T-helper 2 cell treated with Interferon-gamma antibody and Interleukin-4, amounts not matched to agents 5 μg/mL and 100 μg/mL, for 36 hours (primary cell): Measurements from ENCODE around the gene LYPD8.

Experiments
- DNase-seq: peaks from one replicate; pipeline ENCODE4 v3.0.0; 2021; ENCODE audit warnings: low spot score
- H3K27ac Mint-ChIP-seq: one replicate; pipeline ENCODE4 v1.8.0; 2021; ENCODE audit warnings: mild to moderate bottlenecking, mixed read lengths
- H3K27me3 Mint-ChIP-seq: one replicate; pipeline ENCODE4 v1.8.0; 2021; ENCODE audit warnings: low read depth, mixed read lengths
- H3K36me3 Mint-ChIP-seq: one replicate; pipeline ENCODE4 v1.8.0; 2021; ENCODE audit warnings: low read depth, mixed read lengths
- H3K4me1 Mint-ChIP-seq: one replicate; pipeline ENCODE4 v1.8.0; 2021; ENCODE audit warnings: low read depth, mixed read lengths
- H3K4me3 Mint-ChIP-seq: one replicate; pipeline ENCODE4 v1.8.0; 2022; ENCODE audit warnings: mild to moderate bottlenecking, moderate library complexity, mixed read lengths
- H3K9me3 Mint-ChIP-seq: one replicate; pipeline ENCODE4 v1.8.0; 2021; ENCODE audit warnings: mixed read lengths

LYPD8 gene

GRCh38 chr1:248752161-248753028, 3.2 kb downstream of the LYPD8 start:
- no peak overlapping the region for H3K27ac Mint-ChIP-seq
- H3K4me1 Mint-ChIP-seq = peaks cover 2% of the 10 kb centered on the region
- H3K36me3 Mint-ChIP-seq = no peaks in the 10 kb centered on the region
- no peak for DNase-seq
- H3K9me3 Mint-ChIP-seq = no peaks in the 10 kb centered on the region
- no peak overlapping the region for H3K4me3 Mint-ChIP-seq
- H3K27me3 Mint-ChIP-seq = no peaks in the 10 kb centered on the region

- Mint-ChIP-seq H3K27me3 (no peaks in the 10 kb centered on the region), H3K4me3 (no peak overlapping the region), H3K27ac (no peak overlapping the region), H3K36me3 (no peaks in the 10 kb centered on the region), H3K9me3 (no peaks in the 10 kb centered on the region), H3K4me1 (peaks cover 2% of the 10 kb centered on the region)
- no peak for DNase-seq
Measured at GRCh38 chr1:248751635-248752034, 3.9 kb downstream of the LYPD8 start.

GRCh38 chr1:248751142-248751541, 4.4 kb downstream of the LYPD8 start:
- H3K9me3 Mint-ChIP-seq = no peaks in the 10 kb centered on the region
- peaks cover 2% of the 10 kb centered on the region for H3K4me1 Mint-ChIP-seq
- H3K4me3 Mint-ChIP-seq = no peak overlapping the region
- DNase-seq = no peak
- no peaks in the 10 kb centered on the region for H3K27me3 Mint-ChIP-seq
- H3K27ac Mint-ChIP-seq = no peak overlapping the region
- no peaks in the 10 kb centered on the region for H3K36me3 Mint-ChIP-seq

- DNase-seq = no peak
- H3K9me3 Mint-ChIP-seq = no peaks in the 10 kb centered on the region
- no peaks in the 10 kb centered on the region for H3K36me3 Mint-ChIP-seq
- no peak overlapping the region for H3K4me3 Mint-ChIP-seq
- no peaks in the 10 kb centered on the region for H3K27me3 Mint-ChIP-seq
- H3K27ac Mint-ChIP-seq = no peak overlapping the region
- H3K4me1 Mint-ChIP-seq = peaks cover 2% of the 10 kb centered on the region
Measured at GRCh38 chr1:248750496-248750895, 5.1 kb downstream of the LYPD8 start.

GRCh38 chr1:248748211-248748610, 7.3 kb downstream of the LYPD8 start:
- Mint-ChIP-seq H3K4me1 (peaks cover 2% of the 10 kb centered on the region), H3K4me3 (no peak overlapping the region), H3K27ac (no peak overlapping the region), H3K27me3 (no peaks in the 10 kb centered on the region), H3K9me3 (no peaks in the 10 kb centered on the region), H3K36me3 (no peaks in the 10 kb centered on the region)
- DNase-seq = no peak

GRCh38 chr1:248740876-248741275, 14.7 kb downstream of the LYPD8 start:
- no peaks in the 10 kb centered on the region for H3K9me3 Mint-ChIP-seq
- DNase-seq = no peak
- no peak overlapping the region for H3K4me3 Mint-ChIP-seq
- H3K36me3 Mint-ChIP-seq = no peaks in the 10 kb centered on the region
- no peak overlapping the region for H3K27ac Mint-ChIP-seq
- no peaks in the 10 kb centered on the region for H3K4me1 Mint-ChIP-seq
- H3K27me3 Mint-ChIP-seq = no peaks in the 10 kb centered on the region

DNA sequence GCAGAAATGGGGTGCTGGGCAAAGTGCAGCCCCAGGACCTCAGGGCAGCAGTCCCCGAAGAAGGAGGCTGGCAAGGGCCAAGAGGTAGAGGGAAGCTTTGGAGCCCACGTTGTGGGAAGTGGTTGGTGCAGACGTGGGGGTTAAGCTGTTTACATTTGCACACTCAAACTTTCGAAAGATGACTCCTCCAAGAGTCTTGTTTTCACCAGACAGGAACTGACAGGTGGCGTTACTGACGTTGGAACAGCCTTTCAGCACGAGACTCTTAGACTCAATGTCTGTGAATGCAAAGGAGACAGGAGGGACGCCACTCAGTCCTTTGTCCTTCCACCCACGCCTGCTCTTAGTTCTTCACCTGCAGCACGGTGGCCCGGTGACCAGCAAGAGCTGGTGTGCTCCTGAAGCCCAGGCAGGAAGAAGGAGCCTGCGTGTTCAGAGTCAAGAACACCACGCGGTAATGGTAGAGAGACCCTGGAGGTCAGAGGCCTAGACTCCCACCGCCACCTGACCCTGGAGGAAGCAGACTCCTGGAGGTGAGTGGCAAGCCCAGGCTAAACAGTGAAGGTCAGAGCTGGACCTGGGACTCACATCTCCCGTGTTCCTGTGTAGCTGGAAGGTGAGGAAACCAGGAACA, 15.9 kb downstream of the LYPD8 start:
- no peaks in the 10 kb centered on the region for H3K36me3 Mint-ChIP-seq
- no peak for DNase-seq
- H3K4me1 Mint-ChIP-seq = no peaks in the 10 kb centered on the region
- no peak overlapping the region for H3K27ac Mint-ChIP-seq
- H3K4me3 Mint-ChIP-seq = no peak overlapping the region
- H3K9me3 Mint-ChIP-seq = peaks cover 3% of the 10 kb centered on the region
- no peaks in the 10 kb centered on the region for H3K27me3 Mint-ChIP-seq

DNA sequence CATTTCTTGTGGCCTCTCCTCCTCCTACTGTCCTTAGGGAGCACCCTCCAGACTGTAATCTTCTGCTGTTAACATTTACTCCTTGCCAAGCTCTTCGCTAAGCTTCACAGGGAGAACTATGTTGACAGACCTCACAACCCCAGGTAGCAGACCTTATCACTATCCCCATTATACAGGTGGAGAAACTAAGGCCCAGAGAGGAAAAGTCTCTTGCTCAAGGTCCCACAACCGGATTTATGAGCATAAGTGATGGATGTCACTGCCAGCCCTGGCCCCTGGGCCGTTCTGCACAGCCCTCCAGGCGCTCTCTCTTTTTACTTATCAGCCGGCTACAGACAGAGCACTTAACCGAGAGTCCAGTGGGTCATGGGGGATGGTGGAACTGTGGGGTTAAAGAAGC, 18.1 kb downstream of the LYPD8 start:
- H3K27me3 Mint-ChIP-seq = no peaks in the 10 kb centered on the region
- no peak overlapping the region for H3K4me3 Mint-ChIP-seq

GRCh38 chr1:248736977-248737376, 18.6 kb downstream of the LYPD8 start:
- Mint-ChIP-seq H3K27me3 (no peaks in the 10 kb centered on the region), H3K4me1 (no peaks in the 10 kb centered on the region), H3K36me3 (no peaks in the 10 kb centered on the region), H3K27ac (no peak overlapping the region), H3K9me3 (peaks cover 3% of the 10 kb centered on the region), H3K4me3 (no peak overlapping the region)
- no peak for DNase-seq

More for the DNA sequence above, 18.1 kb downstream of the LYPD8 start:
- H3K9me3 Mint-ChIP-seq = peaks cover 3% of the 10 kb centered on the region
- H3K36me3 Mint-ChIP-seq = no peaks in the 10 kb centered on the region
- H3K4me1 Mint-ChIP-seq = no peaks in the 10 kb centered on the region
- no peak overlapping the region for H3K27ac Mint-ChIP-seq
- DNase-seq = no peak

DNA sequence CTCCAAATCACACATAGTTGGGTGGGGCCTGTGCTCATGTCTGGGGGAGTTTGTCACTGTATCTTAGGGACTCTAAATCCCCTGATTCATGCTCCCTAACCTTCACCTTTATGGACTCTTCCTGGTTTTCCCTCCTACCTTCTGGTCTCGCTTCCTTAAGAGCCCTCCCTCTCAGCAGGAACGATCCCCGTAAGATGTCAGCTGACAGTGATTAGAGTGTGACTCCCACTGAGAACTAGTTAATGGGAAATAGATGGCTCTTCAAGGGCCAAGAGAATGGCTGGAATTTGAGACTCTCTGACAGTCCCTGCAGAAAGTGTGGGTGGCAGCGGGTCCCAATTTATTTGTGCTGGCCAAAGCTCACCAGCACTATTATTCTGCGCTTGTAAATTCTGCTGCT, 22.0 kb downstream of the LYPD8 start:
- H3K27me3 Mint-ChIP-seq = no peaks in the 10 kb centered on the region
- H3K9me3 Mint-ChIP-seq = peaks cover 3% of the 10 kb centered on the region
- H3K36me3 Mint-ChIP-seq = no peaks in the 10 kb centered on the region
- H3K27ac Mint-ChIP-seq = no peak overlapping the region
- H3K4me1 Mint-ChIP-seq = no peaks in the 10 kb centered on the region
- DNase-seq = no peak
- no peak overlapping the region for H3K4me3 Mint-ChIP-seq

GRCh38 chr1:248730507-248731335, 24.8 kb downstream of the LYPD8 start:
- no peak for DNase-seq
- no peak overlapping the region for H3K27ac Mint-ChIP-seq

GRCh38 chr1:248714248-248714647, 41.3 kb downstream of the LYPD8 start:
- no peaks in the 10 kb centered on the region for H3K27me3 Mint-ChIP-seq
- H3K4me3 Mint-ChIP-seq = no peak overlapping the region
- peaks cover 11% of the 10 kb centered on the region for H3K9me3 Mint-ChIP-seq
- H3K36me3 Mint-ChIP-seq = no peaks in the 10 kb centered on the region
- H3K27ac Mint-ChIP-seq = no peak overlapping the region
- no peaks in the 10 kb centered on the region for H3K4me1 Mint-ChIP-seq
- no peak for DNase-seq

More at GRCh38 chr1:248730507-248731335, 24.8 kb downstream of the LYPD8 start:
- Mint-ChIP-seq H3K4me3 (no peak overlapping the region), H3K27me3 (no peaks in the 10 kb centered on the region), H3K36me3 (no peaks in the 10 kb centered on the region), H3K4me1 (no peaks in the 10 kb centered on the region), H3K9me3 (peaks cover 3% of the 10 kb centered on the region)

DNA sequence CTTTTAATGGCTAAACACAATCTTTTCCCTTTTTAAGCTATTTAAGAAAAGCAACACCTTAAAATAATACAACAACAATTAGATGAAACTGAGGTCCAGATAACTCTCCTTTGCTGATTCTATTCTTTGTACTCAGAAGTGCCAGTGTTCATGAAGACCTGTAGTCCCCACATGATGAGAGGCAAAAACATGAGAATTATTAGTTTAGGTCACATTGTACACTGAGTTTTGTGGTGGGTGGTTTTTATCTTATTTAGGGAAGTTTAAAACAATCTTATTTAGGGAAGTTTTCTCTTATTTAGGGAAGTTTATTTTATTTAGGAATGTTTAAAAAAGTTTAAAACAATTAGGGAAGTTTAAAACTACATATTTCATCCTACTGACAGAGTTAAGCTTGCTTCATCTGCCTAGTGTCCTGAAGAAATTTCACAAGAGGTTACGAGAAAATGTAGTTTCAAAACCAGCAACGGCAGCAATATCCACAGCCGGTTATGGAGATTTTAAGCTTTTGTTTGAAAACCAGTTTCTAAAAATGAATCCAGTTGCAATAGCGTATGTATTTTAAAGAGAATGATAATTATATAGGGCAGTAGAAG, 45.2 kb downstream of the LYPD8 start:
- no peaks in the 10 kb centered on the region for H3K27me3 Mint-ChIP-seq
- no peak overlapping the region for H3K4me3 Mint-ChIP-seq
- H3K36me3 Mint-ChIP-seq = no peaks in the 10 kb centered on the region
- H3K27ac Mint-ChIP-seq = no peak overlapping the region
- no peak for DNase-seq
- no peaks in the 10 kb centered on the region for H3K4me1 Mint-ChIP-seq
- peaks cover 11% of the 10 kb centered on the region for H3K9me3 Mint-ChIP-seq

DNA sequence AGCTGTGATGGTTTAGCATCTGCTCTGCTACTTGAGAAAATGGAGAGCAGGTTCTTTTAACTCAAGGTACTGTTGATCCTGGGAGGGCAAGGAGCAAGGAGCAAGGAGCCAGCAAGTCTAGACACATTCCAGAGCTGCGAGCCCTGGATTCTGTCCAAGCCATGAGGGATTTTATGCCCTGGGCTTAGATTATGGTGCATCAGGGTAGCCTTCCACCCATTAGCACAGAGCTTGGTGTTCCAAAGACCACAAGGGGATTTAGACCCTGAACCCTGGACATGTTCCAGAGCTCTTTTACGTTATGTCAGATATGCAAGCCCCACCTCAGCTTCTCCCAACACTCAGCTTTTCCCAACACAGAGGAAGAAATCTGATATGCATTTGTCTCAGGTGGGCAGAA, 51.0 kb downstream of the LYPD8 start:
- no peaks in the 10 kb centered on the region for H3K4me1 Mint-ChIP-seq
- H3K36me3 Mint-ChIP-seq = no peaks in the 10 kb centered on the region
- H3K4me3 Mint-ChIP-seq = no peak overlapping the region
- H3K27ac Mint-ChIP-seq = no peak overlapping the region
- H3K27me3 Mint-ChIP-seq = no peaks in the 10 kb centered on the region
- H3K9me3 Mint-ChIP-seq = no peaks in the 10 kb centered on the region
- DNase-seq = no peak
